Esophagus muscularis mucosa (tissue), 3 donors: ENCODE data around the gene RTN4.

ENCODE experiments used
- POLR2A ChIP-seq: fragments of 450-650 bp; IDR thresholded peaks from one replicate; pipeline ENCODE4 v1.6.1; 2017; ENCODE audit warnings: antibody characterized with exemption, moderate library complexity, mild to moderate bottlenecking, low read depth
- TF ChIP-seq, protein P1 (sequence below), 3 experiments: fragments of 200-600 bp in 2 of 3; fragments of 450-650 bp in 1 of 3; sonication (generic) in 2 of 3; IDR thresholded peaks; one replicate each; pipeline ENCODE4 v1.5.1; 2017 to 2019; ENCODE audit warnings: antibody characterized with exemption in 3 of 3, mild to moderate bottlenecking in 2 of 3, moderate library complexity in 1 of 3

DNA sequence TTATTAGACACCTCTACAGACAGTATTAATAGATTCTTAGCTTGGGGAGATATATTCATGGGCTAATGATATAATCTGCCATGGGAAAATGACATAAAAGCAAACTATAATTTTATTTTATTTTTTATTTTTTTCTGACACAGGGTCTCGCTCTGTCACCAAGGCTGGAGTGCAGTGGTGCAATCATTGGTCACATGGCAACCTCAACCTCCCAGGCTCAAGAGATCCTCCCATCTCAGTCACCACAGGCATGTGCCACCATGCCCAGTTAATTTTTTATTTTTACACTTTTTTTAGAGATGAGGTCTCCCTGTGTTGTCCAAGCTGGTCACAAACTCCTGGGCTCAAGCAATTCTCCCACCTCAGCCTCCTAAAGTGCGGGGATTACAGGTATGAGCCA is 39.3 kb downstream of the RTN4 start:
- TF ChIP-seq POLR2A, result no peak
- TF ChIP-seq, protein P1, sequence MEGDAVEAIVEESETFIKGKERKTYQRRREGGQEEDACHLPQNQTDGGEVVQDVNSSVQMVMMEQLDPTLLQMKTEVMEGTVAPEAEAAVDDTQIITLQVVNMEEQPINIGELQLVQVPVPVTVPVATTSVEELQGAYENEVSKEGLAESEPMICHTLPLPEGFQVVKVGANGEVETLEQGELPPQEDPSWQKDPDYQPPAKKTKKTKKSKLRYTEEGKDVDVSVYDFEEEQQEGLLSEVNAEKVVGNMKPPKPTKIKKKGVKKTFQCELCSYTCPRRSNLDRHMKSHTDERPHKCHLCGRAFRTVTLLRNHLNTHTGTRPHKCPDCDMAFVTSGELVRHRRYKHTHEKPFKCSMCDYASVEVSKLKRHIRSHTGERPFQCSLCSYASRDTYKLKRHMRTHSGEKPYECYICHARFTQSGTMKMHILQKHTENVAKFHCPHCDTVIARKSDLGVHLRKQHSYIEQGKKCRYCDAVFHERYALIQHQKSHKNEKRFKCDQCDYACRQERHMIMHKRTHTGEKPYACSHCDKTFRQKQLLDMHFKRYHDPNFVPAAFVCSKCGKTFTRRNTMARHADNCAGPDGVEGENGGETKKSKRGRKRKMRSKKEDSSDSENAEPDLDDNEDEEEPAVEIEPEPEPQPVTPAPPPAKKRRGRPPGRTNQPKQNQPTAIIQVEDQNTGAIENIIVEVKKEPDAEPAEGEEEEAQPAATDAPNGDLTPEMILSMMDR (IDR thresholded peaks at IDR 0.05), result no peak
